Gastroesophageal sphincter (tissue), 4 donors: ENCODE measurements around the gene BRPF3. TPM values are rescaled to one million over a fixed set of nuclear protein-coding genes. Genes with fewer than 3 reads are reported as not detected.

Experiments used
- ATAC-seq: fragments of 150-250 bp; one replicate; pipeline ENCODE4 v1.9.1; 2016; ENCODE audit warnings: mild to moderate bottlenecking, moderate library complexity
- H3K27ac ChIP-seq, 4 donors: fragments of 200-600 bp; sonication (generic) in 3 of 4; 1 replicate in 3 of 4; 2 replicates in 1 of 4; pipeline ENCODE4 v1.5.1; 2016 to 2019
- H3K27me3 ChIP-seq: fragments of 200-600 bp; sonication (generic); one replicate; pipeline ENCODE4 v1.5.1; 2019
- H3K36me3 ChIP-seq, 2 donors: fragments of 200-600 bp; sonication (generic); one replicate each; pipeline ENCODE4 v1.5.1; 2019; ENCODE audit warnings: control low read depth in 1 of 2
- H3K4me1 ChIP-seq, 3 donors: fragments of 200-600 bp; sonication (generic); 1 replicate in 2 of 3; 2 replicates in 1 of 3; pipeline ENCODE4 v1.5.1; 2016 to 2019; ENCODE audit warnings: control low read depth in 2 of 3
- H3K4me3 ChIP-seq, 2 donors: fragments of 200-600 bp; sonication (generic); one replicate each; pipeline ENCODE4 v1.5.1; 2019; ENCODE audit warnings: mild to moderate bottlenecking in 1 of 2, moderate library complexity in 1 of 2
- H3K9me3 ChIP-seq, 3 donors: fragments of 200-600 bp; sonication (generic); one replicate each; pipeline ENCODE4 v1.5.1; 2017 to 2019; ENCODE audit warnings: control low read depth in 2 of 3
- EP300 ChIP-seq: sonication (generic); formaldehyde crosslinking; IDR thresholded peaks from one replicate; pipeline ENCODE4 v1.6.1; 2017; ENCODE audit warnings: antibody characterized with exemption, mild to moderate bottlenecking
- POLR2A ChIP-seq, 2 donors: fragments of 450-650 bp; IDR thresholded peaks; one replicate each; pipeline ENCODE4 v1.6.1; 2017; ENCODE audit warnings: antibody characterized with exemption in 2 of 2, mild to moderate bottlenecking in 2 of 2, moderate library complexity in 1 of 2
- POLR2AphosphoS5 ChIP-seq: sonication (generic); formaldehyde crosslinking; IDR thresholded peaks from one replicate; pipeline ENCODE4 v1.6.1; 2017; ENCODE audit warnings: antibody characterized with exemption
- WGBS, 2 donors: methylation state at CpG; one replicate each; pipeline ENCODE4 v1.1.5; 2018; ENCODE audit warnings: low coverage in 1 of 2; 5-methylcytosine and 5-hydroxymethylcytosine counted together
- total RNA-seq, 4 donors: library from RNA; depleted of rRNA; stranded (reverse); fragments of >200 nt; gene quantifications; one replicate each; pipeline ENCODE4 v1.1.0, GENCODE V29; 2016
- TF ChIP-seq, protein P1 (sequence below), 4 experiments: fragments of 200-600 bp in 2 of 4; fragments of 450-650 bp in 2 of 4; sonication (generic) in 1 of 4; IDR thresholded peaks; one replicate each; pipeline ENCODE4 v1.5.1; 2017 to 2019; ENCODE audit warnings: antibody characterized with exemption in 4 of 4, mild to moderate bottlenecking in 2 of 4, moderate library complexity in 2 of 4

Gene BRPF3
- total RNA-seq, 4 donors from 2014 or later, result 19.0 to 36.7 (median 20.4) TPM

DNA sequence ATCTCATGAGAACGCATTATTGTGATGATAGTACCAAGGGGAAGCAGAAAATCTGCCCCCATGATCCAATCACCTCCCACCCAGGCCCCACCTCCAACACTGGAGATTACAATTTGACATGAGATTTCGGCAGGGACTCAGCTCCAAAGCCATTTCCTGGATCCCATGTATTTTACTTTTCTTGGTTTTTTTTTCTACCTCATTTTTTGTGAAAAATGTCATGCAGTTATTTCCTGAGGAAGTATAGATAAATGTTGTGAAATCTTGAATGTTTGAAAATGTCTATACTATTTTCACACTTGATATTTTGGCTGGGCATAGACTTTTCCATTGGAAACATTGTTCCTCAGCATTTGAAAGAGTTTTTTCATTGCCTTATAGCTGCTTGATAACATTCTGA, 9.1 kb upstream of the BRPF3 start:
- Histone ChIP-seq H3K4me3 (no peak overlapping the region), H3K4me1 (no peaks in the 10 kb centered on the region), H3K9me3 (peaks cover 0 to 11% (median 0%) of the 10 kb centered on the region in 3 donors), H3K27me3 (no peaks in the 10 kb centered on the region), H3K27ac (no peak overlapping the region), H3K36me3 (no peaks in the 10 kb centered on the region)
- 93 to 94% methylated on average over 2 of the region's 2 CpGs for WGBS, 2 donors
- no peak for ATAC-seq
- TF ChIP-seq, protein P1, sequence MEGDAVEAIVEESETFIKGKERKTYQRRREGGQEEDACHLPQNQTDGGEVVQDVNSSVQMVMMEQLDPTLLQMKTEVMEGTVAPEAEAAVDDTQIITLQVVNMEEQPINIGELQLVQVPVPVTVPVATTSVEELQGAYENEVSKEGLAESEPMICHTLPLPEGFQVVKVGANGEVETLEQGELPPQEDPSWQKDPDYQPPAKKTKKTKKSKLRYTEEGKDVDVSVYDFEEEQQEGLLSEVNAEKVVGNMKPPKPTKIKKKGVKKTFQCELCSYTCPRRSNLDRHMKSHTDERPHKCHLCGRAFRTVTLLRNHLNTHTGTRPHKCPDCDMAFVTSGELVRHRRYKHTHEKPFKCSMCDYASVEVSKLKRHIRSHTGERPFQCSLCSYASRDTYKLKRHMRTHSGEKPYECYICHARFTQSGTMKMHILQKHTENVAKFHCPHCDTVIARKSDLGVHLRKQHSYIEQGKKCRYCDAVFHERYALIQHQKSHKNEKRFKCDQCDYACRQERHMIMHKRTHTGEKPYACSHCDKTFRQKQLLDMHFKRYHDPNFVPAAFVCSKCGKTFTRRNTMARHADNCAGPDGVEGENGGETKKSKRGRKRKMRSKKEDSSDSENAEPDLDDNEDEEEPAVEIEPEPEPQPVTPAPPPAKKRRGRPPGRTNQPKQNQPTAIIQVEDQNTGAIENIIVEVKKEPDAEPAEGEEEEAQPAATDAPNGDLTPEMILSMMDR (IDR thresholded peaks at IDR 0.05), result no peak
- TF ChIP-seq EP300 (no peak), POLR2A (IDR thresholded peaks at IDR 0.05) (no peak), POLR2AphosphoS5 (no peak)

DNA sequence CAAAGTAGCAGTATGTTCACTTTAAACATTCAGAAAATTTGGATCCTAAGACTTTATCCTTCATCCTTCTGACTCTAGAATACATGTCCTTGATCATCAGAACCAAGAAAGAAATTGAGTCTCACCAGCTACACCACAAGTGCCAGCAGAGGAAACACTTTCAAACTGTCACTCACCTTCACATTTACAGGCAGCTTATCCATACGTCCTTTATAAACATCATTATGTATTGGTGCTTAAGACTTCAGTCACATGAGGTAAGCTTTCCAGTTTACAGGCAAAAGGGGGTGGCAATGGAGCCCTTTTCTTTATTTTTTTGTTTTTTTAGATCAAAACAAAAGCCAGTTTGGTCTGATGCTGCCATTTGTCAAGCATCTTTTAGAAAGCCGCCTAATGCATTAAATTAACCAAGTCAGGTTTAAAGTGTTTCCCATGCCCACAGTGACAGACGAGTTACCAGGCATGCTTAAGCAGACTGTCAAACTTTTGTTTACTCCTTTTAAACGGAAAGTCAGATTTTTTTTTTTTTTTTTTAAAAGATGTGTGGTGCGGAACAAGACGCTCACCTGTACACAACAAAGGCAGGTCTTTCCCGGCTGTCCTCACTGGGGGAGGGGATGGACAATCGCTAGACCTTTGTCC, 952 bp upstream of the BRPF3 start:
- Histone ChIP-seq H3K4me1 (peaks cover 2 to 30% (median 4%) of the 10 kb centered on the region in 3 donors), H3K27me3 (no peaks in the 10 kb centered on the region), H3K36me3 (peaks cover 0 to 7% of the 10 kb centered on the region in 2 donors), H3K27ac (peak overlapping the region; percentile 93 to 99 (median 98)), H3K4me3 (peak overlapping the region; percentile 85 to 89), H3K9me3 (no peaks in the 10 kb centered on the region)
- no peak for ATAC-seq
- 9 to 30% methylated on average over 7 of the region's 8 CpGs for WGBS, 2 donors
- TF ChIP-seq EP300, result no peak
- TF ChIP-seq POLR2A (IDR thresholded peaks at IDR 0.05), result no peak
- TF ChIP-seq POLR2AphosphoS5, result no peak
- TF ChIP-seq, protein P1 (IDR thresholded peaks at IDR 0.05), result no peak

DNA sequence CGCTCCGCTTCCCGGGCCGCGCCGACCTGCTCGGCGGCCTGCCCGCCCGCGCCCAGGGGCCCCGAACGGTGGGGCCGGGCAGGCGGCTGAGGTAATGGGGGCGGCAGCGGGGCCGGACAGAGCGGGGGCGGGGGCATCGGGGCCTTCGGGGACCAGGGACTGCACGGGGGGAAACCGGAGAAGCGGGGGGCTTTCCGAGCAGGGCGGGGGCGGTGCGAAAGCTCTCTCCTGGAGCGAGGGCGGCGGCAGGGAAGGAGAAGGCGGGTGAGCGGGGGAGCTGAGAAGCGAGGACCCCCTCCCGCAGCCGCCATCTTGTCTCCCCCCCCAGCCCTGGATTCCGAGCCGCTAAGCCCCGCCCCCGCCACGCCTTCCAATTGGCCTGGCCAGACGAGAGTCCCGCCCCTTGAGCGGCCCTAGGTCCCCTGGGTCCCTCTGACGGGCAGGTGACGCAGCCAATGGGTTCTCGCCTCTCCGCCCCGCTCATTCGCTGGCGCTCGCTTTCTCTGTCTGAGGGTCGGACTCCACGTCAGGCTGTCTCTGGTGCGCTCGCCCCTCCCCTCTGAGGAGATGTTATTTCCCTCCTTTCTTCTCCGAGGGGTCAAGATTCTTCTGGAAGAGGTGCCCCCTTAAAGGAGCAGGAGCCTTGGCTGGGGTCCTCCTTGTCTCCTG, 470 bp downstream of the BRPF3 start:
- Histone ChIP-seq H3K36me3 (peaks cover 0 to 22% of the 10 kb centered on the region in 2 donors), H3K4me1 (peaks cover 2 to 40% (median 9%) of the 10 kb centered on the region in 3 donors), H3K27me3 (no peaks in the 10 kb centered on the region), H3K27ac (peak overlapping the region; percentile 93 to 99 (median 98)), H3K4me3 (peak overlapping the region; percentile 85 to 89), H3K9me3 (no peaks in the 10 kb centered on the region)
- TF ChIP-seq, protein P1 (IDR thresholded peaks at IDR 0.05), result no peak
- TF ChIP-seq POLR2A (IDR thresholded peaks at IDR 0.05), result peak in 1 of 2 donors; percentile 56
- no peak for TF ChIP-seq EP300
- WGBS, 2 donors, result 0% methylated on average over 1 of the region's 58 CpGs; no CpG with 5 or more reads in 1 of the 2 donors
- peak; percentile 96 for ATAC-seq

- no peak for ATAC-seq
- H3K36me3 ChIP-seq, result peaks cover 0 to 29% of the 10 kb centered on the region in 2 donors
- H3K9me3 ChIP-seq, result no peaks in the 10 kb centered on the region
- peak overlapping the region in 2 of 4 donors; percentile 98 for H3K27ac ChIP-seq
- H3K27me3 ChIP-seq, result no peaks in the 10 kb centered on the region
- peaks cover 2 to 48% (median 12%) of the 10 kb centered on the region in 3 donors for H3K4me1 ChIP-seq
- peak overlapping the region; percentile 85 to 89 for H3K4me3 ChIP-seq
- TF ChIP-seq POLR2A (IDR thresholded peaks at IDR 0.05) (no peak), POLR2AphosphoS5 (no peak), EP300 (no peak)
- TF ChIP-seq, protein P1 (IDR thresholded peaks at IDR 0.05), result no peak
- 80% methylated on average over 3 to 6 of the region's 17 CpGs for WGBS, 2 donors
Measured at GRCh38 chr6:36197739-36198221, 1.2 kb downstream of the BRPF3 start.
